GM12878 (cell line): ENCODE data around the gene TGFB1. TPM values are rescaled to one million over a fixed set of nuclear protein-coding genes. Genes with fewer than 3 reads are reported as not detected.

Experiments used
- BCL3 ChIP-seq: IDR thresholded peaks from 2 replicates; pipeline ENCODE4 v1.6.1; 2011; ENCODE audit warnings: borderline replicate concordance, low read depth, mild to moderate bottlenecking, moderate library complexity, low read length; ENCODE audit not compliant: insufficient read depth, poor library complexity, severe bottlenecking
- BHLHE40 ChIP-seq, 2 experiments: fragments of 450-650 bp in 1 of 2; IDR thresholded peaks; 2 replicates each; pipeline ENCODE4 v1.6.1; 2011 to 2017; ENCODE audit warnings: low read depth in 2 of 2, borderline replicate concordance in 1 of 2, improper control_type of control experiment in 1 of 2, low read length in 1 of 2, mild to moderate bottlenecking in 1 of 2
- BRCA1 ChIP-seq: IDR thresholded peaks from 2 replicates; pipeline ENCODE4 v1.6.1; 2011; ENCODE audit warnings: low read depth, low read length, improper control_type of control experiment
- CREM ChIP-seq: IDR thresholded peaks from 2 replicates; pipeline ENCODE4 v1.6.1; 2014; ENCODE audit warnings: antibody characterized with exemption, low read depth
- FOXK2 ChIP-seq: fragments of 450-650 bp; IDR thresholded peaks from 2 replicates; pipeline ENCODE4 v1.6.1; 2017; ENCODE audit warnings: mild to moderate bottlenecking, moderate library complexity
- GABPA ChIP-seq: IDR thresholded peaks from 2 replicates; pipeline ENCODE4 v1.6.1; 2014; ENCODE audit warnings: antibody characterized with exemption, low read depth, mild to moderate bottlenecking, inconsistent platforms
- JUNB ChIP-seq: IDR thresholded peaks from 2 replicates; pipeline ENCODE4 v1.6.1; 2016; ENCODE audit warnings: antibody characterized with exemption, mild to moderate bottlenecking
- JUND ChIP-seq: IDR thresholded peaks from 2 replicates; pipeline ENCODE4 v1.6.1; 2012; ENCODE audit warnings: low read depth, mild to moderate bottlenecking, low read length, improper control_type of control experiment, moderate library complexity
- MEF2A ChIP-seq: IDR thresholded peaks from 2 replicates; pipeline ENCODE4 v1.6.1; 2011; ENCODE audit warnings: low read depth, mild to moderate bottlenecking, low read length, moderate library complexity; ENCODE audit not compliant: insufficient read depth
- MTA3 ChIP-seq: IDR thresholded peaks from 2 replicates; pipeline ENCODE4 v1.6.1; 2012; ENCODE audit warnings: low read length, inconsistent platforms, borderline replicate concordance
- MXI1 ChIP-seq: fragments of 150-350 bp; IDR thresholded peaks from 2 replicates; pipeline ENCODE4 v1.6.1; 2011; ENCODE audit warnings: low read depth, mild to moderate bottlenecking, inconsistent platforms, low read length, improper control_type of control experiment
- RELA ChIP-seq: fragments of 450-650 bp; IDR thresholded peaks from 2 replicates; pipeline ENCODE4 v1.8.0; 2014; ENCODE audit warnings: borderline replicate concordance; ENCODE audit not compliant: partially characterized antibody
- ZBTB33 ChIP-seq: fragments of 450-650 bp; IDR thresholded peaks from 2 replicates; pipeline ENCODE4 v1.6.1; 2017; ENCODE audit warnings: mild to moderate bottlenecking
- polyA plus RNA-seq, 11 experiments: library from polyadenylated mRNA; depleted of rRNA in 4 of 11; unstranded in 6 of 11; stranded (reverse) in 5 of 11; fragments of >200 nt; fragmentation: Nextera tagmentation in 4 of 11; fragmentation: Illumina TruSeq in 1 of 11; extraction: Ambion mirVana in 4 of 11; extraction: Trizol in 1 of 11; gene quantifications; 1 replicate in 1 of 11; 2 replicates in 10 of 11; pipeline versions ENCODE4 v1.2.1 to v1.2.3, GENCODE V29; 2011 to 2016; ENCODE audit warnings: inconsistent platforms in 2 of 11, missing spikeins in 2 of 11, low read depth in 1 of 11
- total RNA-seq, 4 experiments: library from RNA; depleted of rRNA in 3 of 4; stranded (reverse); fragments of >200 nt in 3 of 4; fragmentation: Illumina TruSeq in 1 of 4; extraction: Trizol in 1 of 4; gene quantifications; 2 replicates each; pipeline versions ENCODE4 v1.2.1 to v1.2.3, GENCODE V29; 2013 to 2021
- TF ChIP-seq, protein P1 (sequence below): fragments of 150-350 bp; IDR thresholded peaks from 2 replicates; pipeline ENCODE4 v1.6.1; 2016; ENCODE audit warnings: low read depth, low read length
- TF ChIP-seq, protein P2 (sequence below): fragments of 450-650 bp; IDR thresholded peaks from 2 replicates; pipeline ENCODE4 v1.6.1; 2017; ENCODE audit warnings: borderline replicate concordance
- TF ChIP-seq, protein P3 (sequence below): fragments of 450-650 bp; IDR thresholded peaks from 2 replicates; pipeline ENCODE4 v1.6.1; 2017; ENCODE audit warnings: mild to moderate bottlenecking, moderate library complexity

TGFB1 gene
- total and polyA plus RNA-seq, 10 of the 15 experiments (the other 5 are each of a cell fraction or from before 2014, with no cell fraction given) = 0.23 to 120 (median 10.9) TPM

DNA sequence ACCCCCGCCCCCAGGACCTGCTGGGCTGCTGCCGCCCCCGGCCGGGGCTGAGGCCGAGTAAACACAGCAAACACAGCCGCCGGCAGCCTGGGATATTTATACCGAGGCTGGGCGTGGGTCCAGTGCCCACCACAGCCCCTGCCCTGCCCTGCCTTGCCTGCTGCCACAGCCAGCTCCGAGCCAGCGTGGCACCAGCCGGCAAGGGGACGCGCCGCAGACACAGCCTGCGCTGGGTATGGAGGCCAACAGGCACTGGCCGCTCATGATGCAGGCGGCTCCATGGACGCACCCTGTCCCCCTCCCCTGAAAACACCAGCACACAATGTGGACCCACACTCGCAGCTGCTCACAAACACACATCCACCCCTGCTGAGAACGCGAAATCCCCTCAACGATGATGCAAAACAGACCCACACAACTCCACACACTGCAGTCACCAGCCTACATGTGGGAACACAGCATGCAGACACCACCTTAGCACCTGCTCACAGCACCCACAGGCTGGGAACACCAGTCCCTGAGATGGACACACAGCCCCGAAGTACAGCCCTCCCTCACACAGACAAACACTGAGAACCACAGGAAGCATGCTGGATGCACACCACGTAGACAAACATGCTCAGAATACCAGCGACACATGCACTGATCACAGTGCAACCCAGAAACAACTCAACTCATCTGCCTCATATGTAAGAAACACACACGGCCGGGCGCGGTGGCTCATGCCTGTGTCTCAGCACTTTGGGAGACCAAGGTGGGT, 27.6 kb downstream of the TGFB1 start (continued):
- TF ChIP-seq FOXK2 (no peak), JUND (no peak), BRCA1 (no peak), GABPA (no peak), MXI1 (no peak), BHLHE40 (IDR thresholded peaks at IDR 0.05; ENCODE audit: borderline replicate concordance in 1 of 2, low read depth in 2 of 2, low read length in 1 of 2) (0 out of 4 replicates have a peak, but pooled peaks of 1 of the 2 experiments have one; percentile 34), ZBTB33 (no peak), MEF2A (no peak), BCL3 (peak; percentile 7), JUNB (no peak), CREM (peak; percentile 61), MTA3 (no peak), RELA (no peak)
- TF ChIP-seq, protein P1, sequence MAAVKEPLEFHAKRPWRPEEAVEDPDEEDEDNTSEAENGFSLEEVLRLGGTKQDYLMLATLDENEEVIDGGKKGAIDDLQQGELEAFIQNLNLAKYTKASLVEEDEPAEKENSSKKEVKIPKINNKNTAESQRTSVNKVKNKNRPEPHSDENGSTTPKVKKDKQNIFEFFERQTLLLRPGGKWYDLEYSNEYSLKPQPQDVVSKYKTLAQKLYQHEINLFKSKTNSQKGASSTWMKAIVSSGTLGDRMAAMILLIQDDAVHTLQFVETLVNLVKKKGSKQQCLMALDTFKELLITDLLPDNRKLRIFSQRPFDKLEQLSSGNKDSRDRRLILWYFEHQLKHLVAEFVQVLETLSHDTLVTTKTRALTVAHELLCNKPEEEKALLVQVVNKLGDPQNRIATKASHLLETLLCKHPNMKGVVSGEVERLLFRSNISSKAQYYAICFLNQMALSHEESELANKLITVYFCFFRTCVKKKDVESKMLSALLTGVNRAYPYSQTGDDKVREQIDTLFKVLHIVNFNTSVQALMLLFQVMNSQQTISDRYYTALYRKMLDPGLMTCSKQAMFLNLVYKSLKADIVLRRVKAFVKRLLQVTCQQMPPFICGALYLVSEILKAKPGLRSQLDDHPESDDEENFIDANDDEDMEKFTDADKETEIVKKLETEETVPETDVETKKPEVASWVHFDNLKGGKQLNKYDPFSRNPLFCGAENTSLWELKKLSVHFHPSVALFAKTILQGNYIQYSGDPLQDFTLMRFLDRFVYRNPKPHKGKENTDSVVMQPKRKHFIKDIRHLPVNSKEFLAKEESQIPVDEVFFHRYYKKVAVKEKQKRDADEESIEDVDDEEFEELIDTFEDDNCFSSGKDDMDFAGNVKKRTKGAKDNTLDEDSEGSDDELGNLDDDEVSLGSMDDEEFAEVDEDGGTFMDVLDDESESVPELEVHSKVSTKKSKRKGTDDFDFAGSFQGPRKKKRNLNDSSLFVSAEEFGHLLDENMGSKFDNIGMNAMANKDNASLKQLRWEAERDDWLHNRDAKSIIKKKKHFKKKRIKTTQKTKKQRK = no peak
- TF ChIP-seq, protein P2, sequence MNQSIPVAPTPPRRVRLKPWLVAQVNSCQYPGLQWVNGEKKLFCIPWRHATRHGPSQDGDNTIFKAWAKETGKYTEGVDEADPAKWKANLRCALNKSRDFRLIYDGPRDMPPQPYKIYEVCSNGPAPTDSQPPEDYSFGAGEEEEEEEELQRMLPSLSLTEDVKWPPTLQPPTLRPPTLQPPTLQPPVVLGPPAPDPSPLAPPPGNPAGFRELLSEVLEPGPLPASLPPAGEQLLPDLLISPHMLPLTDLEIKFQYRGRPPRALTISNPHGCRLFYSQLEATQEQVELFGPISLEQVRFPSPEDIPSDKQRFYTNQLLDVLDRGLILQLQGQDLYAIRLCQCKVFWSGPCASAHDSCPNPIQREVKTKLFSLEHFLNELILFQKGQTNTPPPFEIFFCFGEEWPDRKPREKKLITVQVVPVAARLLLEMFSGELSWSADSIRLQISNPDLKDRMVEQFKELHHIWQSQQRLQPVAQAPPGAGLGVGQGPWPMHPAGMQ = no peak
- TF ChIP-seq, protein P3, sequence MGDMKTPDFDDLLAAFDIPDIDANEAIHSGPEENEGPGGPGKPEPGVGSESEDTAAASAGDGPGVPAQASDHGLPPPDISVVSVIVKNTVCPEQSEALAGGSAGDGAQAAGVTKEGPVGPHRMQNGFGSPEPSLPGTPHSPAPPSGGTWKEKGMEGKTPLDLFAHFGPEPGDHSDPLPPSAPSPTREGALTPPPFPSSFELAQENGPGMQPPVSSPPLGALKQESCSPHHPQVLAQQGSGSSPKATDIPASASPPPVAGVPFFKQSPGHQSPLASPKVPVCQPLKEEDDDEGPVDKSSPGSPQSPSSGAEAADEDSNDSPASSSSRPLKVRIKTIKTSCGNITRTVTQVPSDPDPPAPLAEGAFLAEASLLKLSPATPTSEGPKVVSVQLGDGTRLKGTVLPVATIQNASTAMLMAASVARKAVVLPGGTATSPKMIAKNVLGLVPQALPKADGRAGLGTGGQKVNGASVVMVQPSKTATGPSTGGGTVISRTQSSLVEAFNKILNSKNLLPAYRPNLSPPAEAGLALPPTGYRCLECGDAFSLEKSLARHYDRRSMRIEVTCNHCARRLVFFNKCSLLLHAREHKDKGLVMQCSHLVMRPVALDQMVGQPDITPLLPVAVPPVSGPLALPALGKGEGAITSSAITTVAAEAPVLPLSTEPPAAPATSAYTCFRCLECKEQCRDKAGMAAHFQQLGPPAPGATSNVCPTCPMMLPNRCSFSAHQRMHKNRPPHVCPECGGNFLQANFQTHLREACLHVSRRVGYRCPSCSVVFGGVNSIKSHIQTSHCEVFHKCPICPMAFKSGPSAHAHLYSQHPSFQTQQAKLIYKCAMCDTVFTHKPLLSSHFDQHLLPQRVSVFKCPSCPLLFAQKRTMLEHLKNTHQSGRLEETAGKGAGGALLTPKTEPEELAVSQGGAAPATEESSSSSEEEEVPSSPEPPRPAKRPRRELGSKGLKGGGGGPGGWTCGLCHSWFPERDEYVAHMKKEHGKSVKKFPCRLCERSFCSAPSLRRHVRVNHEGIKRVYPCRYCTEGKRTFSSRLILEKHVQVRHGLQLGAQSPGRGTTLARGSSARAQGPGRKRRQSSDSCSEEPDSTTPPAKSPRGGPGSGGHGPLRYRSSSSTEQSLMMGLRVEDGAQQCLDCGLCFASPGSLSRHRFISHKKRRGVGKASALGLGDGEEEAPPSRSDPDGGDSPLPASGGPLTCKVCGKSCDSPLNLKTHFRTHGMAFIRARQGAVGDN = no peak
